H1 (cell line): ENCODE measurements around the gene ABCD1. TPM values are rescaled to one million over a fixed set of nuclear protein-coding genes. Genes with fewer than 3 reads are reported as not detected.

Experiments used
- GTF2F1 ChIP-seq: IDR thresholded peaks from 2 replicates; pipeline ENCODE4 v1.6.1; 2012; ENCODE audit warnings: low read depth, low read length, improper control_type of control experiment, borderline replicate concordance
- NRF1 ChIP-seq: IDR thresholded peaks from 2 replicates; pipeline ENCODE4 v1.6.1; 2011; ENCODE audit warnings: mild to moderate bottlenecking, low read depth, low read length, improper control_type of control experiment
- POLR2A ChIP-seq, 2 experiments: IDR thresholded peaks; 1 replicate in 1 of 2; 2 replicates in 1 of 2; pipeline ENCODE4 v1.6.1; 2011; ENCODE audit warnings: low read depth in 2 of 2, low read length in 2 of 2, mild to moderate bottlenecking in 2 of 2; ENCODE audit errors: control extremely low read depth in 1 of 2
- RFX5 ChIP-seq: IDR thresholded peaks from 2 replicates; pipeline ENCODE4 v1.6.1; 2011; ENCODE audit warnings: low read depth, low read length, improper control_type of control experiment, borderline replicate concordance
- SP1 ChIP-seq: IDR thresholded peaks from 2 replicates; pipeline ENCODE4 v1.6.1; 2011; ENCODE audit warnings: low read depth, low read length
- YY1 ChIP-seq: IDR thresholded peaks from 2 replicates; pipeline ENCODE4 v1.6.1; 2011; ENCODE audit warnings: low read depth, mild to moderate bottlenecking, low read length
- polyA plus RNA-seq, 7 experiments: library from polyadenylated mRNA; depleted of rRNA in 3 of 7; stranded (reverse) in 5 of 7; unstranded in 2 of 7; fragments of >200 nt in 5 of 7; fragments of 200-250 nt in 2 of 7; gene quantifications; 1 replicate in 5 of 7; 2 replicates in 1 of 7; 4 replicates in 1 of 7; pipeline versions ENCODE4 v1.2.1 to v1.2.3, GENCODE V29; 2011 to 2013; ENCODE audit warnings: missing spikeins in 2 of 7, mixed read lengths in 2 of 7
- total RNA-seq: library from RNA; stranded (reverse); fragmentation: NEBNext Ultra II Directional; extraction: Animal tissue kit (Norgen Biotek cat#: 25700); gene quantifications from 2 replicates; pipeline ENCODE4 v1.2.1, GENCODE V29; 2021

Gene ABCD1
- total and polyA plus RNA-seq, 2 of the 8 experiments (the other 6 are each of a cell fraction or from before 2014, with no cell fraction given), result 3.1 to 6.6 TPM

DNA sequence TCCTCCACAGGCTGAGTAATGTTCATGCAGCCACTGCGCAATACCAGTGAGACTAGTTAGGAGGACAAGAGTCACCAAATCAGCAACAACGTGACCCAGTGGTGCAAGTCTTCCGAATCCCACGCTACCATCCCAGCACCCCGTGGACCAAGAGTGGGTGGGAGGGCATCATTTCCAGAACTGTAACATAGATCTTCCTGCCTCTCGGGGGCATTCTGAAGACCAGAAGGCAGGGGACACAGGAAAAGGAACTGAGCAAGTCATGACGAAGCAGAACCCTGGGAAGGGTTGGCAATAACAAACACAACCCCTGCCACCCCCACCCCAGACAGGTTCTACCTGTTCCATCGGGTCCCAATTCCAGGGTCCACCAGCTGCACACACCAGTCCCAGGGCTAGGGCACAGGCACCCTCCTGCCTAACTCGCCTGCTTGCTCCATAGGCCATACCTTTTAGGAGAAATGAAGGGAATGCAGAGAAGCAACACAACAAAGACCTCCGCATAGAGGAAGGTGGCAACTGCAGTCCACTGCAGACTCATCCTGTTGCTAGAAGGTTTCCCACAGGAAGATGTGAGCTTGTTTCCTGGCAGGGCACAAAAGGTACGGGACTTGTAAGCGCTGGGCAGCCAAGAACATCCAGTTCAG, 1.8 kb upstream of the ABCD1 start (continued):
- TF ChIP-seq NRF1 (no peak), RFX5 (no peak), POLR2A (IDR thresholded peaks at IDR 0.05; ENCODE audit: control extremely low read depth in 1 of 2, low read depth in 2 of 2, low read length in 2 of 2) (no peak), GTF2F1 (no peak), SP1 (no peak), YY1 (no peak)
